Endothelial cell of umbilical vein (primary cell): ENCODE results near the gene BCAS3. TPM values are rescaled to one million over a fixed set of nuclear protein-coding genes. Genes with fewer than 3 reads are reported as not detected.

Experiments
- BruUV-seq: library from RNA; stranded (reverse); fragments of 400-500 nt; replicated peaks from 2 replicates; lab custom pipeline; 2021; lab: Mats Ljungman, UMichigan
- CTCF ChIA-PET: fragments of 300-600, 350-600 bp; sonication (Branson Sonifier 250); formaldehyde crosslinking; loops from one replicate; lab custom pipeline; 2021; ENCODE audit warnings: antibody characterized with exemption, inconsistent platforms; lab: Charles Lee
- POLR2A ChIA-PET: fragments of 300-600, 350-600 bp; sonication (Branson Sonifier 250); formaldehyde crosslinking; loops from one replicate; lab custom pipeline; 2021; ENCODE audit warnings: antibody characterized with exemption, inconsistent platforms; lab: Charles Lee
- DNase-seq: peaks from one replicate; pipeline ENCODE4 v3.0.0-alpha.2; 2011; ENCODE audit warnings: low read depth, low spot score
- FAIRE-seq: peaks from 2 replicates; lab custom pipeline; 2011; peaks lifted over from hg19 to GRCh38; lab: Jason Lieb, UNC
- H2AFZ ChIP-seq: 2 replicates; pipeline ENCODE4 v1.6.0; 2012; ENCODE audit warnings: low read depth, low read length, control low read depth, inconsistent platforms
- H3K27ac ChIP-seq: 2 replicates; pipeline ENCODE4 v1.5.1; 2011; ENCODE audit warnings: low read depth, mild to moderate bottlenecking, control low read depth, low read length, moderate library complexity; ENCODE audit not compliant: insufficient read depth
- H3K27me3 ChIP-seq, 2 experiments: 2 replicates each; pipeline versions ENCODE4 v1.6.0 to v1.6.1; 2011; ENCODE audit warnings: low read length in 2 of 2, mixed read lengths in 1 of 2; ENCODE audit not compliant: control insufficient read depth in 2 of 2, insufficient read depth in 2 of 2
- H3K36me3 ChIP-seq, 2 experiments: 2 replicates in 1 of 2; 3 replicates in 1 of 2; pipeline ENCODE4 v1.5.1; 2011; ENCODE audit warnings: low read length in 2 of 2, mild to moderate bottlenecking in 1 of 2, moderate library complexity in 1 of 2; ENCODE audit not compliant: control insufficient read depth in 2 of 2, insufficient read depth in 2 of 2; ENCODE audit errors: extremely low read depth in 1 of 2
- H3K4me1 ChIP-seq: 3 replicates; pipeline ENCODE4 v1.5.1; 2011; ENCODE audit warnings: mild to moderate bottlenecking, low read length; ENCODE audit not compliant: control insufficient read depth, insufficient read depth; ENCODE audit errors: extremely low read depth
- H3K4me2 ChIP-seq: 2 replicates; pipeline ENCODE4 v1.6.1; 2011; ENCODE audit warnings: low read length, control low read depth, mixed read lengths; ENCODE audit not compliant: insufficient read depth
- H3K4me3 ChIP-seq, 3 experiments: fragments of 200-600 bp in 1 of 3; sonication (generic), shearing (Covaris generic) in 1 of 3; replicated peaks in 1 of 3; 2 replicates each; pipeline ENCODE4 v1.5.1; 2011 to 2016; ENCODE audit warnings: control low read depth in 3 of 3, low read length in 3 of 3, mild to moderate bottlenecking in 2 of 3, inconsistent platforms in 1 of 3, low read depth in 1 of 3, moderate library complexity in 1 of 3; ENCODE audit not compliant: insufficient read depth in 1 of 3
- H3K79me2 ChIP-seq: 2 replicates; pipeline ENCODE4 v1.6.0; 2012; ENCODE audit warnings: low read length, inconsistent platforms; ENCODE audit not compliant: control insufficient read depth, insufficient read depth
- H3K9ac ChIP-seq: replicated peaks from 2 replicates; pipeline ENCODE3; 2011; ENCODE audit warnings: low read length, control low read depth; ENCODE audit not compliant: insufficient read depth; ENCODE audit errors: extremely low read depth
- H3K9me1 ChIP-seq: replicated peaks from 3 replicates; pipeline ENCODE4 v1.6.0; 2011; ENCODE audit warnings: mild to moderate bottlenecking, low read length; ENCODE audit not compliant: control insufficient read depth, insufficient read depth; ENCODE audit errors: extremely low read depth
- H3K9me3 ChIP-seq: replicated peaks from 2 replicates; pipeline ENCODE4 v1.5.1; 2012; ENCODE audit warnings: low read length, inconsistent platforms; ENCODE audit not compliant: control insufficient read depth, insufficient read depth
- H4K20me1 ChIP-seq: replicated peaks from 2 replicates; pipeline ENCODE3; 2011; ENCODE audit warnings: mild to moderate bottlenecking, low read length; ENCODE audit not compliant: control insufficient read depth, insufficient read depth; ENCODE audit errors: extremely low read depth
- CTCF ChIP-seq, 2 donors: IDR thresholded peaks; 1 replicate in 1 of 2; 2 replicates in 1 of 2; pipeline ENCODE4 v1.5.1; 2011; ENCODE audit warnings: low read length in 2 of 2, mild to moderate bottlenecking in 2 of 2, moderate library complexity in 2 of 2, control low read depth in 1 of 2, inconsistent platforms in 1 of 2, low read depth in 1 of 2; ENCODE audit not compliant: insufficient read depth in 1 of 2; ENCODE audit errors: extremely low read depth in 1 of 2
- EZH2 ChIP-seq: IDR thresholded peaks from 2 replicates; pipeline ENCODE4 v1.6.1; 2012; ENCODE audit warnings: borderline replicate concordance, low read depth, mild to moderate bottlenecking, moderate library complexity, low read length, inconsistent platforms; ENCODE audit not compliant: severe bottlenecking
- FOS ChIP-seq: IDR thresholded peaks from 2 replicates; pipeline ENCODE4 v1.6.1; 2011; ENCODE audit warnings: mild to moderate bottlenecking, low read length, moderate library complexity, borderline replicate concordance; ENCODE audit not compliant: insufficient read depth
- GATA2 ChIP-seq: IDR thresholded peaks from 2 replicates; pipeline ENCODE4 v1.7.0; 2011; ENCODE audit warnings: low read depth, mild to moderate bottlenecking, moderate library complexity, mixed read lengths, low read length; ENCODE audit not compliant: insufficient read length, insufficient read depth
- JUN ChIP-seq: IDR thresholded peaks from 2 replicates; pipeline ENCODE4 v1.6.1; 2011; ENCODE audit warnings: borderline replicate concordance, low read depth; ENCODE audit not compliant: insufficient read length, insufficient read depth
- MAX ChIP-seq: IDR thresholded peaks from 2 replicates; pipeline ENCODE4 v1.6.1; 2011; ENCODE audit not compliant: insufficient read depth, insufficient read length
- MYC ChIP-seq: IDR thresholded peaks from one replicate; pipeline ENCODE4 v1.6.1; 2011; ENCODE audit warnings: mild to moderate bottlenecking, low read depth, low read length
- POLR2A ChIP-seq: IDR thresholded peaks from 2 replicates; pipeline ENCODE4 v1.6.1; 2012; ENCODE audit warnings: low read depth, mild to moderate bottlenecking, control low read depth, low read length
- POLR2AphosphoS5 ChIP-seq: IDR thresholded peaks from 2 replicates; pipeline ENCODE4 v1.6.1; 2012; ENCODE audit warnings: low read depth, mild to moderate bottlenecking, control low read depth, low read length, moderate library complexity; ENCODE audit not compliant: insufficient read depth
- dilution Hi-C: fragments of 300-500 bp; cut with MboI; formaldehyde crosslinking; loops from one replicate; pipeline ENCODE4 v1.15.0; 2019; ENCODE audit warnings: low sequenced_read_pairs; ENCODE audit not compliant: extremely low pct_ligation_motif_present
- intact Hi-C: fragments of 100-400 bp; cut with micrococcal nuclease; formaldehyde crosslinking; loops from one replicate; pipeline ENCODE4 v1.10.0; 2022
- polyA plus RNA-seq, 4 experiments: library from polyadenylated mRNA; depleted of rRNA in 3 of 4; stranded (reverse) in 3 of 4; unstranded in 1 of 4; fragments of >200 nt; gene quantifications; 2 replicates each; pipeline versions ENCODE4 v1.2.1 to v1.2.3, GENCODE V29; 2011 to 2012; ENCODE audit warnings: missing spikeins in 1 of 4
- total RNA-seq: library from RNA; stranded (reverse); gene quantifications from 2 replicates; pipeline ENCODE4 v1.2.3, GENCODE V29; 2021

BCAS3 gene
- total and polyA plus RNA-seq, 2 donors (not counting 3 experiments of a cell fraction or from before 2014, with no cell fraction given), result 8.2 to 16.0 TPM

GRCh38 chr17:61265397-61265796 lies 587.7 kb downstream of the BCAS3 start:
- dilution Hi-C loops (no loop called here), intact Hi-C loops (no loop called here)
- Histone ChIP-seq H4K20me1 (no peaks in the 10 kb centered on the region), H3K27me3 (peaks cover 2 to 6% of the 10 kb centered on the region in 2 experiments), H3K36me3 (no peaks in the 10 kb centered on the region), H2AFZ (no peak overlapping the region), H3K27ac (no peak overlapping the region), H3K9ac (no peak overlapping the region), H3K79me2 (no peaks in the 10 kb centered on the region), H3K4me3 (no peak overlapping the region), H3K9me1 (no peaks in the 10 kb centered on the region), H3K4me2 (no peak overlapping the region), H3K4me1 (no peaks in the 10 kb centered on the region), H3K9me3 (no peaks in the 10 kb centered on the region)
- BruUV-seq, result no TSS peak
- DNase-seq (no peak), FAIRE-seq (no peak)
- ChIA-PET POLR2A (no interaction called here), CTCF (no interaction called here)
- no peak for TF ChIP-seq CTCF (IDR thresholded peaks at IDR 0.05; ENCODE audit: extremely low read depth in 1 of 2, insufficient read depth in 1 of 2, low read depth in 1 of 2, low read length in 2 of 2)
- TF ChIP-seq MYC, result no peak
- TF ChIP-seq MAX, result no peak
- TF ChIP-seq GATA2, result no peak
- no peak for TF ChIP-seq EZH2
- TF ChIP-seq FOS, result no peak
- no peak for TF ChIP-seq POLR2A
- no peak for TF ChIP-seq JUN
- no peak for TF ChIP-seq POLR2AphosphoS5
